22Rv1 (cell line): ENCODE results near the gene SERTAD1.
A peak's percentile ranks its signal among the peaks of the same experiment; 100 is the strongest.

Experiments used
- H3K27ac ChIP-seq: fragments of 450-650 bp; 2 replicates; pipeline ENCODE4 v1.5.1; 2017
- ZFX ChIP-seq: fragments of 450-650 bp; IDR thresholded peaks from 2 replicates; pipeline ENCODE4 v1.6.1; 2017; ENCODE audit warnings: antibody characterized with exemption, borderline replicate concordance
- TF ChIP-seq, protein P1 (sequence below): fragments of 450-650 bp; IDR thresholded peaks from 2 replicates; pipeline ENCODE4 v1.5.1; 2017; ENCODE audit warnings: mild to moderate bottlenecking

The SERTAD1 gene, protein sequence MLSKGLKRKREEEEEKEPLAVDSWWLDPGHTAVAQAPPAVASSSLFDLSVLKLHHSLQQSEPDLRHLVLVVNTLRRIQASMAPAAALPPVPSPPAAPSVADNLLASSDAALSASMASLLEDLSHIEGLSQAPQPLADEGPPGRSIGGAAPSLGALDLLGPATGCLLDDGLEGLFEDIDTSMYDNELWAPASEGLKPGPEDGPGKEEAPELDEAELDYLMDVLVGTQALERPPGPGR

DNA sequence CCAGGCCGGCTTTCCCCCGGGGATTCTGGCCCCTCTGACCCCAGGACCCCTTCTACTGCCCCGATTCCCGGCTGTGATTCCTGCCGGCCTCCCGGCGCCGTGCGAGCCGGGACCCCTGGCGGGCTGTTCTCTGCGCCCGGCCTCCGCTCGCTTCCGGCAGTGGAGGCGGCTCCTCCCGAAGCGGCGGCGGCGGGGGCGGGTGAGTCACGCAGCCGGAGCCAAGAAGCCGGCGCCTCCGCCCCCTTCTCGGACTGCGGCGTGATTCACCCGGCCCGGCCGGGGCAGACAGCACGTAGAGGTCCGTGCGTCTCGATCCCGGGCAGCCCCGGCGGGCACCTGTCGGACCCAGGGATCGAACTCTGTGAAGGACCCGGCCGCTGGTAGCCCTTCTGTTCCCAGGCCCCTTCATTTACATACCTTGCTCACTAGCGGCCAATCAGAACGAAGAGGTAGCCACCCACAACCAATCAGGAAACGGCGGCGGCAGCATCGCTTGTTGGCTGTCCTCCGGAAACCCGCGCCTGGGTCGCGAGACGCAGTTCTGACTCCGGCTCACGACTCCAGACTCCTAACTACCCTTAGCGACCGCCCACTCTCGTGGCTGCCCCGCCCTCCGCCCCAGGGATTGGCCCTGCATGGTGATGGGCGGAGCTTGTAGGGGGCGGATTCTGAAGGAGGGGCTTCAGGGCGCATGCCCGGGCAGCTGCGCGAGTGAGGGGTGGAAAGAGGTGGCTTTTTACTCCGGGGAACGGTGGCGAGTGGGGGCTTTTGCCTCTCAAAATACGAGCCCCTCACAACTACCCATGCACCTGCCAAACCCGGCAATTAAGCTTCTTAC is at the start of gene SERTAD1:
Gene SERTAD1, minus strand, starts transcription at position 543 of the 838 bp plus-strand sequence. CDS start 2,446 bp downstream, outside the sequence.
- peak within 1 kb of the TSS; percentile 99 for H3K27ac ChIP-seq
- TF ChIP-seq, protein P1, sequence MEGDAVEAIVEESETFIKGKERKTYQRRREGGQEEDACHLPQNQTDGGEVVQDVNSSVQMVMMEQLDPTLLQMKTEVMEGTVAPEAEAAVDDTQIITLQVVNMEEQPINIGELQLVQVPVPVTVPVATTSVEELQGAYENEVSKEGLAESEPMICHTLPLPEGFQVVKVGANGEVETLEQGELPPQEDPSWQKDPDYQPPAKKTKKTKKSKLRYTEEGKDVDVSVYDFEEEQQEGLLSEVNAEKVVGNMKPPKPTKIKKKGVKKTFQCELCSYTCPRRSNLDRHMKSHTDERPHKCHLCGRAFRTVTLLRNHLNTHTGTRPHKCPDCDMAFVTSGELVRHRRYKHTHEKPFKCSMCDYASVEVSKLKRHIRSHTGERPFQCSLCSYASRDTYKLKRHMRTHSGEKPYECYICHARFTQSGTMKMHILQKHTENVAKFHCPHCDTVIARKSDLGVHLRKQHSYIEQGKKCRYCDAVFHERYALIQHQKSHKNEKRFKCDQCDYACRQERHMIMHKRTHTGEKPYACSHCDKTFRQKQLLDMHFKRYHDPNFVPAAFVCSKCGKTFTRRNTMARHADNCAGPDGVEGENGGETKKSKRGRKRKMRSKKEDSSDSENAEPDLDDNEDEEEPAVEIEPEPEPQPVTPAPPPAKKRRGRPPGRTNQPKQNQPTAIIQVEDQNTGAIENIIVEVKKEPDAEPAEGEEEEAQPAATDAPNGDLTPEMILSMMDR = peak; percentile 93
- TF ChIP-seq ZFX = no peak

DNA sequence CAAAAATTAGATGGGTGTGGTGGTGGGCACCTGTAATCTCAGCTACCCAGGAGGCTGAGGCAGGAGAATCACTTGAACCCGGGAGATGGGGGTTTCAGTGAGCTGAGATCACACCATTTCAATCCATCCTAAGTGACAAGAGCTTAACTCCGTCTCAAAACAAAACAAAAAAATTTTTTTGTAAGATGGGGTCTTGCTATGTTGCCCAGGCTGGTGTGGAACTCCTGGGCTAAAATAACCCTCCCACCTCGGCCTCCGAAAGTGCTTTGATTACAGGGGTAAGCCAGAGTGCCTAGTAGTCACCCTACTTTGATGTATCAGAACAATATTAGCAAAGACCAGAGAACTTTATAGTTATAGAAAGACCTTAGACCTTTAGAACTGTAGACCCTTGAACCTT is 48.9 kb upstream of the SERTAD1 start:
- TF ChIP-seq, protein P1 = no peak
- TF ChIP-seq ZFX = no peak
- H3K27ac ChIP-seq = no peak overlapping the region

DNA sequence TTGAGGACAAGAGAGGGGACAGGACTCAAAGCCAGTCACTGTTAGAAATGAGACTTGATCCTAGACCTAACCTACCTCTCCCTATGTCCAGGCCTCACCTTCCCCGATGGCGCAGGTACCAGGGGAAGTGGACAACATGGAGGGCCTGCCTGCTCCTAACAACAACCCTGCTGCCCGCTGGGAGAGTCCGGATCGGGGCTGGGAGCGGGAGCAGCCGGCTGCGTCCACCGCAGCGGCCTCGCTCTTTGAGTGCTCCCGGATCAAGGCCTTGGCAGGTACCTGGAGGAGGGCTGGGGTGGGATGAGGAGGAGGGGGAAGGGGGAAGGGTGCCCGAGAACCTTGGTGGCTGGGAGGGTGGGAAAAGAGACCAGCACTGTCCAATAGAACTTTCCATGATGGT is 46.7 kb upstream of the SERTAD1 start:
- H3K27ac ChIP-seq = no peak overlapping the region
- no peak for TF ChIP-seq ZFX
- TF ChIP-seq, protein P1 = no peak

DNA sequence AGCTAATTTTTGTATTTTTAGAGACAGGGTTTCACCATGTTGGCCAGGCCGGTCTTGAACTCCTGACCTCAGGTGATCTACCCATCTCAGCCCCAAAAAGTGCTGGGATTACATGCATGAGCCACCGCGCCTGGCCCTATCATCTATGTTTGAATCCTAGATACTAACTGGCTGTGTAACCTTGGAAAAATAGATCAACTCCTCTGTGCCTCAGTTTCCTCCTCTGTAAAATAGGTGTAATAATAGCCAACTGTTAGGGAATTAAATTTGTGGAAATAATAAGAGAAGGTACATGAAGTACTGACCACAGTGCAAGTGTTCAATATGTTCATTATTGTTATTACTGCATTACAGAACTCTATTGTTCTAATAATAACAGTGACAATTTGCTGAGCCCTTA is 45.3 kb upstream of the SERTAD1 start:
- no peak overlapping the region for H3K27ac ChIP-seq
- TF ChIP-seq, protein P1 = no peak
- TF ChIP-seq ZFX = no peak

DNA sequence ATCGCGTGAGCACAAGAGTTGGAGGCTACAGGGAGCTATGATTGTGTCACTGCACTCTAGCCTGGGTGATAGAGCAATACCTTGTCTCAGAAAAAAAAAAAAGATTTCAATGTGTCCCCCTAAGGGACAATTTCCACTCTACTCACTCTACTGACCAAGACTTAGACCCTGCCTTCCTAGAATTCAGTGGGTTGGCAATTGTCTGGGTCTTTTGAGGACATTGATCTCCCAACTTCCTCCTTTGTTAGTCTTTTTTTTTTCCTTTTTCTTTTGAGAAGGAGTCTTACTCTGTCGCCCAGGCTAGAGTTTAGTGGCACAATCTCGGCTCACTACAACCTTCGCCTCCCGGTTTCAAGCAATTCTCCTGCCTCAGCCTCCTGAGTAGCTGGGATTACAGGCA is 43.2 kb upstream of the SERTAD1 start:
- TF ChIP-seq, protein P1 = no peak
- TF ChIP-seq ZFX = no peak
- no peak overlapping the region for H3K27ac ChIP-seq

DNA sequence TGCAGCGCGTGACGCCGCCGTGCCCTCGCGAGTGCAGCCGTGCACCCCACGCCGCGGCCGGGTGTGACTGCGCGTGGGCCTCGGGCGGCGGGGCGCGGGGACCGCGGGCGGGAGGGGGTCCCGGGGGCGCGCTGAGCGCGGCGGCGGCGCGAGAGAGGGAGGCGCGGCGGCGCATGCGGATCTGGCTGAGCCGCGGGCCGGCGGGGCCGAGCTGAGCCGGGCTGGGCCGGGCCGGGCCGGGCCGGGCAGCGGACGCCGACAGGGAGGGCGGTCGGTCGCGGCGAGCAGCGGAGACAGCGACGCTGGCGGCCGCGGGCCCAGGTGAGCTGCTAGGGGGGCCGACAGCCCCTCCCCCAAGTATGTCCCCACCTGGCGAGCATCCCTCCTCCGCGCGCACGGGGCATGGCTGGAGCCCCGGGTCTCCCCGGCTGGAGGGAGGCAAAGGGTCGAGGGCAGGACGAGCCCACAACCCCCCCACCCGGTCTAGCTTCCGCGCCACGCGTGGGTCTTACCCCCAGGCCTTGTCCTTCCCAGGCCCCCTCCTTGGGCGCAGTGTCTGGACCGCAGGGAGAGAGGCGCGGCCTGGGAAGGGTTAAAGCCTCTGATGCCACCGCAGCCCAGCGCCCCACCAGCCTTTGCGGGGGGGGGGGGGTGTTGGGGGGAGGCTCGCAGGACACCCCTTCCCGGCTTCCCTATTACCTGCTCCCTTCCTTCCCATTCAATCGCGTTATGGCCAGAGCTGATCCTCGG is 41.4 kb upstream of the SERTAD1 start, which contains the start of gene SPTBN4:
Gene SPTBN4, plus strand, starts transcription at position 17 of the 750 bp plus-strand sequence. CDS start 5,621 bp downstream, outside the sequence.
- TF ChIP-seq ZFX = no peak
- TF ChIP-seq, protein P1 = no peak

More for the DNA sequence above, 41.4 kb upstream of the SERTAD1 start, which contains the start of gene SPTBN4:
- peak within 1 kb of the TSS; percentile 77 for H3K27ac ChIP-seq
